H1 (cell line): ENCODE measurements around the gene PLXNB1. TPM values are rescaled to one million over a fixed set of nuclear protein-coding genes. Genes with fewer than 3 reads are reported as not detected.

Experiments
- CTCF ChIA-PET: fragments of 300-600 bp; sonication (Branson Sonifier 250); formaldehyde crosslinking; loops from one replicate; lab custom pipeline; 2021; ENCODE audit not compliant: partially characterized antibody; lab: Charles Lee
- POLR2A ChIA-PET: fragments of 300-600 bp; sonication (Branson Sonifier 250); formaldehyde crosslinking; loops from one replicate; lab custom pipeline; 2021; ENCODE audit warnings: inconsistent platforms; ENCODE audit not compliant: partially characterized antibody; lab: Charles Lee
- DNase-seq, 2 experiments: peaks; one replicate each; pipeline versions ENCODE4 v3.0.0 to v3.0.0-alpha.2; 2010 to 2022; ENCODE audit warnings: low spot score in 2 of 2, low read depth in 1 of 2, mixed read lengths in 1 of 2
- FAIRE-seq: peaks from 2 replicates; lab custom pipeline; 2011; peaks lifted over from hg19 to GRCh38; lab: Jason Lieb, UNC
- H2AFZ ChIP-seq: 2 replicates; pipeline ENCODE4 v1.8.1; 2012; ENCODE audit warnings: low read length, inconsistent platforms
- H2AK5ac ChIP-seq: 2 replicates; pipeline ENCODE4 v1.6.1; 2013; ENCODE audit warnings: low read depth, low read length
- H2BK120ac ChIP-seq: replicated peaks from 2 replicates; pipeline ENCODE3; 2013; ENCODE audit warnings: low read depth, low read length, inconsistent platforms
- H2BK12ac ChIP-seq: 2 replicates; pipeline ENCODE4 v1.6.1; 2013; ENCODE audit warnings: low read depth, low read length
- H2BK15ac ChIP-seq: 2 replicates; pipeline ENCODE4 v1.6.1; 2013; ENCODE audit warnings: low read length
- H2BK20ac ChIP-seq: 2 replicates; pipeline ENCODE4 v1.6.1; 2013; ENCODE audit warnings: low read length
- H2BK5ac ChIP-seq: 2 replicates; pipeline ENCODE4 v1.6.1; 2013; ENCODE audit warnings: low read depth, low read length
- H3K14ac ChIP-seq: 2 replicates; pipeline ENCODE4 v1.6.1; 2013; ENCODE audit warnings: inconsistent platforms; ENCODE audit not compliant: insufficient read length
- H3K18ac ChIP-seq: 2 replicates; pipeline ENCODE4 v1.6.1; 2013; ENCODE audit warnings: low read length; ENCODE audit errors: extremely low read depth
- H3K23ac ChIP-seq: 2 replicates; pipeline ENCODE4 v1.6.1; 2013; ENCODE audit warnings: inconsistent platforms; ENCODE audit not compliant: insufficient read length
- H3K23me2 ChIP-seq: 2 replicates; pipeline ENCODE4 v1.6.1; 2013; ENCODE audit warnings: low read depth, low read length
- H3K27ac ChIP-seq: 2 replicates; pipeline ENCODE4 v1.6.1; 2011; ENCODE audit warnings: low read depth, low read length, inconsistent platforms
- H3K27me3 ChIP-seq, 4 experiments: replicated peaks in 1 of 4; 1 replicate in 1 of 4; 2 replicates in 3 of 4; pipeline versions ENCODE4 v1.6.1 to v1.8.1; 2011 to 2013; ENCODE audit warnings: low read length in 3 of 4, mild to moderate bottlenecking in 3 of 4, inconsistent platforms in 2 of 4, mixed read lengths in 2 of 4, moderate library complexity in 1 of 4; ENCODE audit not compliant: control insufficient read depth in 3 of 4, insufficient read depth in 3 of 4; ENCODE audit errors: extremely low read depth in 1 of 4
- H3K36me3 ChIP-seq, 4 experiments: 2 replicates each; pipeline versions ENCODE4 v1.6.1 to v1.8.1; 2011 to 2013; ENCODE audit warnings: mild to moderate bottlenecking in 4 of 4, low read length in 3 of 4, moderate library complexity in 2 of 4, control low read depth in 1 of 4, inconsistent platforms in 1 of 4; ENCODE audit not compliant: insufficient read depth in 4 of 4, control insufficient read depth in 2 of 4
- H3K4ac ChIP-seq: replicated peaks from 2 replicates; pipeline ENCODE3; 2013; ENCODE audit warnings: low read length, low read depth, mixed read lengths, inconsistent platforms; ENCODE audit not compliant: insufficient read length
- H3K4me1 ChIP-seq, 4 experiments: replicated peaks in 1 of 4; 1 replicate in 1 of 4; 2 replicates in 3 of 4; pipeline versions ENCODE4 v1.6.1 to v1.8.1; 2011 to 2013; ENCODE audit warnings: low read length in 3 of 4, inconsistent platforms in 2 of 4, mixed read lengths in 1 of 4; ENCODE audit not compliant: insufficient read depth in 4 of 4, control insufficient read depth in 3 of 4
- H3K4me2 ChIP-seq, 2 experiments: 2 replicates each; pipeline versions ENCODE4 v1.6.1 to v1.8.1; 2011 to 2013; ENCODE audit warnings: low read depth in 2 of 2, low read length in 2 of 2, control low read depth in 1 of 2, inconsistent platforms in 1 of 2, mild to moderate bottlenecking in 1 of 2; ENCODE audit not compliant: insufficient read depth in 1 of 2
- H3K4me3 ChIP-seq, 4 experiments: fragments of 200-600, 300-600 bp in 1 of 4; sonication (generic), shearing (Covaris generic), sonication (Bioruptor Twin) in 1 of 4; 2 replicates each; pipeline versions ENCODE4 v1.5.1 to v1.8.1; 2011 to 2016; ENCODE audit warnings: low read length in 4 of 4, low read depth in 3 of 4, control low read depth in 2 of 4, inconsistent platforms in 2 of 4, mild to moderate bottlenecking in 2 of 4, mixed read lengths in 1 of 4, moderate library complexity in 1 of 4; ENCODE audit not compliant: insufficient read depth in 2 of 4; ENCODE audit errors: extremely low read depth in 1 of 4
- H3K56ac ChIP-seq: replicated peaks from 2 replicates; pipeline ENCODE3; 2013; ENCODE audit warnings: low read depth, mild to moderate bottlenecking, mixed read lengths, low read length, inconsistent platforms; ENCODE audit not compliant: insufficient read length
- H3K79me1 ChIP-seq: 2 replicates; pipeline ENCODE4 v1.6.1; 2013; ENCODE audit warnings: low read depth, low read length, control low read depth
- H3K79me2 ChIP-seq, 2 experiments: 2 replicates each; pipeline versions ENCODE4 v1.6.1 to v1.8.1; 2012 to 2013; ENCODE audit warnings: low read length in 2 of 2, mild to moderate bottlenecking in 2 of 2, inconsistent platforms in 1 of 2; ENCODE audit not compliant: insufficient read depth in 2 of 2, control insufficient read depth in 1 of 2
- H3K9ac ChIP-seq, 4 experiments: replicated peaks in 1 of 4; 1 replicate in 1 of 4; 2 replicates in 3 of 4; pipeline versions ENCODE4 v1.6.1 to v1.8.1; 2011 to 2013; ENCODE audit warnings: low read depth in 3 of 4, low read length in 3 of 4, control low read depth in 2 of 4, mild to moderate bottlenecking in 2 of 4, moderate library complexity in 2 of 4, inconsistent platforms in 1 of 4; ENCODE audit errors: extremely low read depth in 1 of 4
- H3K9me3 ChIP-seq, 2 experiments: 2 replicates each; pipeline versions ENCODE4 v1.6.1 to v1.8.1; 2012 to 2013; ENCODE audit warnings: mild to moderate bottlenecking in 2 of 2, moderate library complexity in 2 of 2, control low read depth in 1 of 2, inconsistent platforms in 1 of 2, low read depth in 1 of 2, low read length in 1 of 2, mixed read lengths in 1 of 2; ENCODE audit not compliant: insufficient read depth in 2 of 2
- H4K20me1 ChIP-seq, 2 experiments: replicated peaks in 1 of 2; 2 replicates each; pipeline versions ENCODE3 to v1.8.1; 2011 to 2013; ENCODE audit warnings: inconsistent platforms in 2 of 2, low read length in 2 of 2, mild to moderate bottlenecking in 1 of 2; ENCODE audit not compliant: insufficient read depth in 2 of 2, control insufficient read depth in 1 of 2
- H4K5ac ChIP-seq: 2 replicates; pipeline ENCODE4 v1.6.1; 2013; ENCODE audit warnings: low read length, low read depth, mixed read lengths, inconsistent platforms; ENCODE audit not compliant: insufficient read length
- H4K8ac ChIP-seq: 2 replicates; pipeline ENCODE4 v1.8.0; 2013; ENCODE audit warnings: mild to moderate bottlenecking, moderate library complexity, low read length, inconsistent platforms; ENCODE audit not compliant: insufficient read depth; ENCODE audit errors: extremely low read depth
- H4K91ac ChIP-seq: replicated peaks from 2 replicates; pipeline ENCODE3; 2013; ENCODE audit warnings: low read length, mixed read lengths, inconsistent platforms; ENCODE audit not compliant: insufficient read length
- CBX5 ChIP-seq: fragments of 300-800, 300-1000 bp; sonication (generic); IDR thresholded peaks from 2 replicates; pipeline ENCODE4 v1.7.1; 2016; ENCODE audit warnings: antibody characterized with exemption, low read length, low read depth
- GABPA ChIP-seq: IDR thresholded peaks from 2 replicates; pipeline ENCODE4 v1.6.1; 2011; ENCODE audit warnings: mild to moderate bottlenecking, low read length, moderate library complexity, borderline replicate concordance; ENCODE audit not compliant: insufficient read depth
- GTF2F1 ChIP-seq: IDR thresholded peaks from 2 replicates; pipeline ENCODE4 v1.6.1; 2012; ENCODE audit warnings: low read depth, low read length, improper control_type of control experiment, borderline replicate concordance
- MAX ChIP-seq: IDR thresholded peaks from 2 replicates; pipeline ENCODE4 v1.6.1; 2012; ENCODE audit warnings: inconsistent platforms
- POLR2A ChIP-seq, 2 experiments: IDR thresholded peaks; 1 replicate in 1 of 2; 2 replicates in 1 of 2; pipeline ENCODE4 v1.6.1; 2011; ENCODE audit warnings: low read depth in 2 of 2, low read length in 2 of 2, mild to moderate bottlenecking in 2 of 2; ENCODE audit errors: control extremely low read depth in 1 of 2
- SAP30 ChIP-seq: fragments of 300-600 bp; sonication (generic); IDR thresholded peaks from 2 replicates; pipeline ENCODE4 v1.7.1; 2012; ENCODE audit warnings: low read length, moderate library complexity, mild to moderate bottlenecking, inconsistent platforms; ENCODE audit not compliant: insufficient read depth, insufficient replicate concordance
- SIN3A ChIP-seq, 2 experiments: IDR thresholded peaks in 1 of 2; conservative IDR thresholded peaks in 1 of 2; 2 replicates each; pipeline ENCODE4 v1.6.1; 2011 to 2012; ENCODE audit warnings: low read length in 2 of 2, improper control_type of control experiment in 1 of 2, low read depth in 1 of 2, mild to moderate bottlenecking in 1 of 2
- SP4 ChIP-seq: IDR thresholded peaks from 2 replicates; pipeline ENCODE4 v1.6.1; 2012; ENCODE audit warnings: low read length, inconsistent platforms
- TEAD4 ChIP-seq: IDR thresholded peaks from 2 replicates; pipeline ENCODE4 v1.6.1; 2012; ENCODE audit warnings: low read depth, low read length, inconsistent platforms, mixed read lengths
- YY1 ChIP-seq: IDR thresholded peaks from 2 replicates; pipeline ENCODE4 v1.6.1; 2011; ENCODE audit warnings: low read depth, mild to moderate bottlenecking, low read length
- WGBS, 2 experiments: shearing (Covaris generic) in 1 of 2; methylation state at CpG; one replicate each; pipeline versions ENCODE4 v1.1.6 to v1.1.7; 2013 to 2015; ENCODE audit warnings: low lambda C conversion rate in 2 of 2, mixed read lengths in 2 of 2, inconsistent platforms in 1 of 2, low coverage in 1 of 2, missing lambda C conversion rate in 1 of 2; ENCODE audit not compliant: insufficient replicate concordance in 2 of 2, insufficient coverage in 1 of 2, insufficient read length in 1 of 2; ENCODE audit errors: extremely low coverage in 1 of 2, missing lambda C conversion rate in 1 of 2; 5-methylcytosine and 5-hydroxymethylcytosine counted together
- polyA plus RNA-seq, 7 experiments: library from polyadenylated mRNA; depleted of rRNA in 3 of 7; stranded (reverse) in 5 of 7; unstranded in 2 of 7; fragments of >200 nt in 5 of 7; fragments of 200-250 nt in 2 of 7; gene quantifications; 1 replicate in 5 of 7; 2 replicates in 1 of 7; 4 replicates in 1 of 7; pipeline versions ENCODE4 v1.2.1 to v1.2.3, GENCODE V29; 2011 to 2013; ENCODE audit warnings: missing spikeins in 2 of 7, mixed read lengths in 2 of 7
- total RNA-seq: library from RNA; stranded (reverse); fragmentation: NEBNext Ultra II Directional; extraction: Animal tissue kit (Norgen Biotek cat#: 25700); gene quantifications from 2 replicates; pipeline ENCODE4 v1.2.1, GENCODE V29; 2021

PLXNB1 gene
- total and polyA plus RNA-seq, 2 of the 8 experiments (the other 6 are each of a cell fraction or from before 2014, with no cell fraction given): 109 to 114 TPM

DNA sequence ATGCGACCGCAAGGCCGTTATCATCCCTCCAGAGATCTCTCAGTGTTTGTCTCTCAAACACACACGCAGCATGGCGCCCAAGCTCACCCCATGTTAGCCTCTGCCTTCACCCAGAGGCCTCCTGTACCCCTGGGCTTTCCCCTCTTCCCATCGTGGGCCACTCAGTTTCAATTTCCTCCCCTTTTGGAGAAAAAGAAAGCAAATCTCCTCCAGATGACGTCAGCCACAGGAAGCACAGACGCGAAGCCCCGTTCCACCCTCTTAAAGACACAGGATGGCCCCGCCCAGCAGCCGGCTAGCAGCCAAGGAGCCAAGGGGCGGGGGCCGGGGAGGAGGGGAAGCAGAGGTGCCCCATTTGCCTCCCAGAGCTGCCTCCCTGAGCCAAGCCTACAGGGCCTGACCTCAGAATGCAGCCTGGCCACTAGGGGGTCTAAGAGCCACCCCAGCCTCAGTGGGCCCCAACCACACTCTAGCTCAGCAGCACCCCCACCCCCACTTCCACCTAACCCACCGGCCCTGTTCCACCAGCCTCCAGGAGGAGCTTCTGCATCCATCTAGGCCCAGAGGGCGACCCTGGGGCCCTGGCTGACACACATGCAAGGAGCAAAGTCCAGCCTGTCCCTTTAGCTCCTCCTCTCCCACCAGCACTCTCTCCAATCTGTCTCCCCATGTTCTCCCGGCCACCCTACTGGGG lies 43.2 kb upstream of the PLXNB1 start:
- peaks cover 0 to 20% (median 6%) of the 10 kb centered on the region in 4 experiments; a peak in 4 of 8 replicates for H3K36me3 ChIP-seq
- peak; percentile 89 to 94 for DNase-seq
- peak overlapping the region; percentile 96 for H3K18ac ChIP-seq
- peak overlapping the region; percentile 99 for H4K91ac ChIP-seq
- CTCF ChIA-PET: interaction anchor here (0.7 to 21.5 kb wide), 28 partner anchors 9 to 233 kb away, joined by 3 to 251 read pairs (median 4); partner anchors contain the start of genes ATRIP and SHISA5
- H3K56ac ChIP-seq: peak overlapping the region; percentile 84
- peak overlapping the region; percentile 91 for H4K8ac ChIP-seq
- H3K14ac ChIP-seq: no peak overlapping the region
- H2BK15ac ChIP-seq: 0 out of 2 replicates have a peak overlapping the region, but pooled peaks have one; percentile 61
- peak overlapping the region; percentile 91 to 97 for H3K4me2 ChIP-seq
- H3K9me3 ChIP-seq: no peaks in the 10 kb centered on the region
- H2AK5ac ChIP-seq: peak overlapping the region; percentile 98
- no peak overlapping the region for H3K23ac ChIP-seq
- peak overlapping the region; percentile 99; the same call in 1 of the 2 replicates for H2BK20ac ChIP-seq
- FAIRE-seq: peak; percentile 87
- H2BK120ac ChIP-seq: peak overlapping the region; percentile 96
- H3K27me3 ChIP-seq: no peaks in the 10 kb centered on the region
- H3K79me1 ChIP-seq: peaks cover 10% of the 10 kb centered on the region
- H3K9ac ChIP-seq: peak overlapping the region in 3 of 4 experiments; percentile 81 to 87 (median 82); a peak in 6 of 7 replicates
- peak overlapping the region; percentile 54 to 79 (median 69) for H3K4me3 ChIP-seq
- H2BK5ac ChIP-seq: peak overlapping the region; percentile 100
- peak overlapping the region; percentile 97 for H3K27ac ChIP-seq
- peak overlapping the region; percentile 99 for H3K4ac ChIP-seq
- WGBS, 2 experiments: 9% methylated on average over 16 of the region's 17 CpGs; no CpG with 5 or more reads in 1 of the 2 experiments
- peak overlapping the region; percentile 85 for H4K5ac ChIP-seq
- POLR2A ChIA-PET: interaction anchor here (0.8 to 7.6 kb wide), 21 partner anchors 10 to 233 kb away, joined by 3 to 83 read pairs (median 8); partner anchors contain the start of genes ATRIP, CCDC51, PFKFB4 and PLXNB1
- peaks cover 0 to 20% of the 10 kb centered on the region in 2 experiments; a peak in 2 of 4 replicates for H3K79me2 ChIP-seq
- H3K4me1 ChIP-seq: peaks cover 0 to 28% (median 19%) of the 10 kb centered on the region in 4 experiments; a peak in 6 of 7 replicates
- peaks cover 0 to 4% of the 10 kb centered on the region in 2 experiments for H4K20me1 ChIP-seq
- peak overlapping the region; percentile 28; the same call in 1 of the 2 replicates for H2AFZ ChIP-seq
- peaks cover 6% of the 10 kb centered on the region for H3K23me2 ChIP-seq
- H2BK12ac ChIP-seq: peak overlapping the region; percentile 100
- TF ChIP-seq SP4: 0 out of 2 replicates have a peak, but pooled peaks have one; percentile 31
- peak in 1 of 2 experiments; percentile 87; a peak in 1 of 3 replicates for TF ChIP-seq POLR2A (IDR thresholded peaks at IDR 0.05; ENCODE audit: control extremely low read depth in 1 of 2, low read depth in 2 of 2, low read length in 2 of 2)
- TF ChIP-seq GTF2F1: no peak
- peak; percentile 8; the same call in 1 of the 2 replicates for TF ChIP-seq TEAD4
- TF ChIP-seq SIN3A (conservative IDR thresholded peaks at IDR 0.05 in 1 of 2, IDR thresholded peaks at IDR 0.05 in 1 of 2; ENCODE audit: low read depth in 1 of 2, low read length in 2 of 2): 0 out of 4 replicates have a peak, but pooled peaks of 1 of the 2 experiments have one; percentile 49
- no peak for TF ChIP-seq CBX5
- TF ChIP-seq SAP30: peak; percentile 51
- TF ChIP-seq MAX: peak; percentile 51; the same call in 1 of the 2 replicates
- peak; percentile 8 for TF ChIP-seq YY1
- TF ChIP-seq GABPA: no peak; the same call in 1 of the 2 replicates
